ENCODE results near the gene MAMDC4. TPM values are rescaled to one million over a fixed set of nuclear protein-coding genes. Genes with fewer than 3 reads are reported as not detected.
A peak's percentile ranks its signal among the peaks of the same experiment; 100 is the strongest.

The MAMDC4 gene
- total and polyA plus RNA-seq, 2 of the 13 experiments (the other 11 are each of a cell fraction or from before 2014, with no cell fraction given) = 6.0 to 6.8 TPM

DNA sequence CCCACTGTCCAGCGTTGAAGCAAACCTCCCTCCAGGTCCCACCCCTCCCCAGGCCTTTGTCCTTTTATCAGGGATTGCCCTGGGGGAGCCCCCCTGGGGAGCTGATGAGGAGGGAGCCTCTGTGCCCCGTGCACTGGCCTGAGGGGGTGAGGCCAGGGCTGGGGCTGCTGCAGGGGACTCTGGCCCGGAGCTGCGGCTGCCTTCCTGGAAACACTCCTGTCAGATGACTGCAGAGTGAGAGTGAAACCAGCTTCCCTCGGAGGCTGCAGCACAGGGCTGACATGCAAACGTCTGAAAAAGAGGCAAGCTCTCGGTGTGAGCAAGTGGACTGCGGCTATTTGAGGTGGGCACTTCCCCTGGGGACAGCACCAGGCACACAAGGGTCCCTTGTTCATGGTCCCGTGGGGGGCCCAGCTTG, 29.6 kb downstream of the MAMDC4 start (continued):
- TF ChIP-seq GATA4 (IDR thresholded peaks at IDR 0.05; ENCODE audit: borderline replicate concordance, low read depth) = no peak
- no peak for TF ChIP-seq ZNF678 (CRISPR knock-in tag; IDR thresholded peaks at IDR 0.05)
- TF ChIP-seq, protein P1, sequence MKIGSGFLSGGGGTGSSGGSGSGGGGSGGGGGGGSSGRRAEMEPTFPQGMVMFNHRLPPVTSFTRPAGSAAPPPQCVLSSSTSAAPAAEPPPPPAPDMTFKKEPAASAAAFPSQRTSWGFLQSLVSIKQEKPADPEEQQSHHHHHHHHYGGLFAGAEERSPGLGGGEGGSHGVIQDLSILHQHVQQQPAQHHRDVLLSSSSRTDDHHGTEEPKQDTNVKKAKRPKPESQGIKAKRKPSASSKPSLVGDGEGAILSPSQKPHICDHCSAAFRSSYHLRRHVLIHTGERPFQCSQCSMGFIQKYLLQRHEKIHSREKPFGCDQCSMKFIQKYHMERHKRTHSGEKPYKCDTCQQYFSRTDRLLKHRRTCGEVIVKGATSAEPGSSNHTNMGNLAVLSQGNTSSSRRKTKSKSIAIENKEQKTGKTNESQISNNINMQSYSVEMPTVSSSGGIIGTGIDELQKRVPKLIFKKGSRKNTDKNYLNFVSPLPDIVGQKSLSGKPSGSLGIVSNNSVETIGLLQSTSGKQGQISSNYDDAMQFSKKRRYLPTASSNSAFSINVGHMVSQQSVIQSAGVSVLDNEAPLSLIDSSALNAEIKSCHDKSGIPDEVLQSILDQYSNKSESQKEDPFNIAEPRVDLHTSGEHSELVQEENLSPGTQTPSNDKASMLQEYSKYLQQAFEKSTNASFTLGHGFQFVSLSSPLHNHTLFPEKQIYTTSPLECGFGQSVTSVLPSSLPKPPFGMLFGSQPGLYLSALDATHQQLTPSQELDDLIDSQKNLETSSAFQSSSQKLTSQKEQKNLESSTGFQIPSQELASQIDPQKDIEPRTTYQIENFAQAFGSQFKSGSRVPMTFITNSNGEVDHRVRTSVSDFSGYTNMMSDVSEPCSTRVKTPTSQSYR (CRISPR knock-in tag; IDR thresholded peaks at IDR 0.05; ENCODE audit: borderline replicate concordance) = no peak
- TF ChIP-seq ARNT (IDR thresholded peaks at IDR 0.05) = no peak
- no peak for TF ChIP-seq ZNF451 (CRISPR knock-in tag; IDR thresholded peaks at IDR 0.05)
- TF ChIP-seq TEF (CRISPR knock-in tag; IDR thresholded peaks at IDR 0.05) = no peak
- no peak for TF ChIP-seq FOXK2 (IDR thresholded peaks at IDR 0.05)
- no peak for TF ChIP-seq ZBTB14 (CRISPR knock-in tag; IDR thresholded peaks at IDR 0.05)
- TF ChIP-seq RNF2 (conservative IDR thresholded peaks at IDR 0.05; ENCODE audit: low read depth) = no peak
- no peak for TF ChIP-seq ZNF572 (CRISPR knock-in tag; IDR thresholded peaks at IDR 0.05)
- TF ChIP-seq EED (CRISPR knock-in tag; IDR thresholded peaks at IDR 0.05) = no peak
- no peak for TF ChIP-seq TFDP1 (CRISPR knock-in tag; IDR thresholded peaks at IDR 0.05; ENCODE audit: borderline replicate concordance)
- TF ChIP-seq, protein P2, sequence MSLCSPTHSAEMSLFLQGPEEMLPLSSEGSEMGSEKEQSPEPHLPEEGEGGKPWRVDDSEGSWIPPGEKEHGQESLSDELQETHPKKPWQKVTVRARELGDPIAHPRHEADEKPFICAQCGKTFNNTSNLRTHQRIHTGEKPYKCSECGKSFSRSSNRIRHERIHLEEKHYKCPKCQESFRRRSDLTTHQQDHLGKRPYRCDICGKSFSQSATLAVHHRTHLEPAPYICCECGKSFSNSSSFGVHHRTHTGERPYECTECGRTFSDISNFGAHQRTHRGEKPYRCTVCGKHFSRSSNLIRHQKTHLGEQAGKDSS (CRISPR knock-in tag; IDR thresholded peaks at IDR 0.05; ENCODE audit: borderline replicate concordance, low read depth) = no peak
- TF ChIP-seq, protein P3, sequence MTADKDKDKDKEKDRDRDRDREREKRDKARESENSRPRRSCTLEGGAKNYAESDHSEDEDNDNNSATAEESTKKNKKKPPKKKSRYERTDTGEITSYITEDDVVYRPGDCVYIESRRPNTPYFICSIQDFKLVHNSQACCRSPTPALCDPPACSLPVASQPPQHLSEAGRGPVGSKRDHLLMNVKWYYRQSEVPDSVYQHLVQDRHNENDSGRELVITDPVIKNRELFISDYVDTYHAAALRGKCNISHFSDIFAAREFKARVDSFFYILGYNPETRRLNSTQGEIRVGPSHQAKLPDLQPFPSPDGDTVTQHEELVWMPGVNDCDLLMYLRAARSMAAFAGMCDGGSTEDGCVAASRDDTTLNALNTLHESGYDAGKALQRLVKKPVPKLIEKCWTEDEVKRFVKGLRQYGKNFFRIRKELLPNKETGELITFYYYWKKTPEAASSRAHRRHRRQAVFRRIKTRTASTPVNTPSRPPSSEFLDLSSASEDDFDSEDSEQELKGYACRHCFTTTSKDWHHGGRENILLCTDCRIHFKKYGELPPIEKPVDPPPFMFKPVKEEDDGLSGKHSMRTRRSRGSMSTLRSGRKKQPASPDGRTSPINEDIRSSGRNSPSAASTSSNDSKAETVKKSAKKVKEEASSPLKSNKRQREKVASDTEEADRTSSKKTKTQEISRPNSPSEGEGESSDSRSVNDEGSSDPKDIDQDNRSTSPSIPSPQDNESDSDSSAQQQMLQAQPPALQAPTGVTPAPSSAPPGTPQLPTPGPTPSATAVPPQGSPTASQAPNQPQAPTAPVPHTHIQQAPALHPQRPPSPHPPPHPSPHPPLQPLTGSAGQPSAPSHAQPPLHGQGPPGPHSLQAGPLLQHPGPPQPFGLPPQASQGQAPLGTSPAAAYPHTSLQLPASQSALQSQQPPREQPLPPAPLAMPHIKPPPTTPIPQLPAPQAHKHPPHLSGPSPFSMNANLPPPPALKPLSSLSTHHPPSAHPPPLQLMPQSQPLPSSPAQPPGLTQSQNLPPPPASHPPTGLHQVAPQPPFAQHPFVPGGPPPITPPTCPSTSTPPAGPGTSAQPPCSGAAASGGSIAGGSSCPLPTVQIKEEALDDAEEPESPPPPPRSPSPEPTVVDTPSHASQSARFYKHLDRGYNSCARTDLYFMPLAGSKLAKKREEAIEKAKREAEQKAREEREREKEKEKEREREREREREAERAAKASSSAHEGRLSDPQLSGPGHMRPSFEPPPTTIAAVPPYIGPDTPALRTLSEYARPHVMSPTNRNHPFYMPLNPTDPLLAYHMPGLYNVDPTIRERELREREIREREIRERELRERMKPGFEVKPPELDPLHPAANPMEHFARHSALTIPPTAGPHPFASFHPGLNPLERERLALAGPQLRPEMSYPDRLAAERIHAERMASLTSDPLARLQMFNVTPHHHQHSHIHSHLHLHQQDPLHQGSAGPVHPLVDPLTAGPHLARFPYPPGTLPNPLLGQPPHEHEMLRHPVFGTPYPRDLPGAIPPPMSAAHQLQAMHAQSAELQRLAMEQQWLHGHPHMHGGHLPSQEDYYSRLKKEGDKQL (CRISPR knock-in tag; IDR thresholded peaks at IDR 0.05; ENCODE audit: low read depth) = no peak
- peak; percentile 70; the same call in 1 of the 2 replicates for TF ChIP-seq BCL6 (CRISPR knock-in tag; IDR thresholded peaks at IDR 0.05)
- TF ChIP-seq, protein P4, sequence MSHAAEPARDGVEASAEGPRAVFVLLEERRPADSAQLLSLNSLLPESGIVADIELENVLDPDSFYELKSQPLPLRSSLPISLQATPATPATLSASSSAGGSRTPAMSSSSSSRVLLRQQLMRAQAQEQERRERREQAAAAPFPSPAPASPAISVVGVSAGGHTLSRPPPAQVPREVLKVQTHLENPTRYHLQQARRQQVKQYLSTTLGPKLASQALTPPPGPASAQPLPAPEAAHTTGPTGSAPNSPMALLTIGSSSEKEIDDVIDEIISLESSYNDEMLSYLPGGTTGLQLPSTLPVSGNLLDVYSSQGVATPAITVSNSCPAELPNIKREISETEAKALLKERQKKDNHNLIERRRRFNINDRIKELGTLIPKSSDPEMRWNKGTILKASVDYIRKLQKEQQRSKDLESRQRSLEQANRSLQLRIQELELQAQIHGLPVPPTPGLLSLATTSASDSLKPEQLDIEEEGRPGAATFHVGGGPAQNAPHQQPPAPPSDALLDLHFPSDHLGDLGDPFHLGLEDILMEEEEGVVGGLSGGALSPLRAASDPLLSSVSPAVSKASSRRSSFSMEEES (CRISPR knock-in tag; IDR thresholded peaks at IDR 0.05) = peak; percentile 43; the same call in 1 of the 2 replicates
- TF ChIP-seq KAT2B (IDR thresholded peaks at IDR 0.05; ENCODE audit: borderline replicate concordance, low read depth, low read length) = no peak
